HepG2 (cell line): ENCODE results near the gene ITPR1. TPM values are rescaled to one million over a fixed set of nuclear protein-coding genes. Genes with fewer than 3 reads are reported as not detected.

Experiments
- ATAC-seq: fragments of 200-7000 bp; cut with Tn5 transposase; 3 replicates; pipeline ENCODE4 v1.9.1; 2020; ENCODE audit warnings: mild to moderate bottlenecking, moderate library complexity
- BruUV-seq: library from RNA; stranded (reverse); fragments of 400-500 nt; replicated peaks from 2 replicates; lab custom pipeline; 2021; lab: Mats Ljungman, UMichigan
- CTCF ChIA-PET: fragments of 300-600 bp; formaldehyde crosslinking; extraction: SDS; loops from one replicate; lab custom pipeline; 2021; ENCODE audit warnings: low total read pairs, inconsistent platforms, low intra/inter-chr PET ratio; lab: Yijun Ruan, JAX
- POLR2A ChIA-PET: fragments of 350-600 bp; sonication (Branson Sonifier 250); formaldehyde crosslinking; loops from one replicate; lab custom pipeline; 2020; ENCODE audit warnings: antibody characterized with exemption, inconsistent platforms; lab: Yijun Ruan, JAX
- DNase-seq: peaks from one replicate; pipeline ENCODE4 v3.0.0-alpha.2; 2015; ENCODE audit warnings: low spot score
- FAIRE-seq: peaks from 3 replicates; lab custom pipeline; 2011; peaks lifted over from hg19 to GRCh38; lab: Jason Lieb, UNC
- H2AFZ ChIP-seq: one replicate; pipeline ENCODE4 v1.6.1; 2011; ENCODE audit warnings: low read length, inconsistent platforms
- H3K27ac ChIP-seq: fragments of 300-600 bp; 3 replicates; pipeline ENCODE4 v1.8.0; 2011; ENCODE audit warnings: mixed run types, mild to moderate bottlenecking, mixed read lengths, low read length, inconsistent platforms; ENCODE audit not compliant: insufficient read depth; ENCODE audit errors: extremely low read length
- H3K27me3 ChIP-seq, 2 experiments: fragments of 200-600 bp in 1 of 2; 2 replicates in 1 of 2; 3 replicates in 1 of 2; pipeline versions ENCODE4 v1.6.0 to v1.8.0; 2011; ENCODE audit warnings: low read length in 2 of 2, mild to moderate bottlenecking in 2 of 2, moderate library complexity in 2 of 2, inconsistent platforms in 1 of 2; ENCODE audit not compliant: insufficient read depth in 2 of 2, control insufficient read depth in 1 of 2
- H3K36me3 ChIP-seq, 2 experiments: fragments of 200-600 bp in 1 of 2; replicated peaks in 1 of 2; 2 replicates in 1 of 2; 3 replicates in 1 of 2; pipeline versions ENCODE4 v1.5.1 to v1.8.0; 2011; ENCODE audit warnings: low read length in 2 of 2, inconsistent platforms in 1 of 2; ENCODE audit not compliant: insufficient read depth in 2 of 2, control insufficient read depth in 1 of 2
- H3K4me1 ChIP-seq: 2 replicates; pipeline ENCODE4 v1.5.1; 2012; ENCODE audit warnings: low read length, inconsistent platforms; ENCODE audit not compliant: insufficient read depth
- H3K4me2 ChIP-seq: 2 replicates; pipeline ENCODE4 v1.6.0; 2011; ENCODE audit warnings: low read depth, low read length, inconsistent platforms
- H3K4me3 ChIP-seq, 3 experiments: fragments of 200-600 bp in 1 of 3; sonication (generic), shearing (Covaris generic) in 1 of 3; replicated peaks in 1 of 3; 2 replicates each; pipeline ENCODE4 v1.5.1; 2011 to 2016; ENCODE audit warnings: low read length in 3 of 3, inconsistent platforms in 2 of 3, low read depth in 2 of 3, mild to moderate bottlenecking in 2 of 3, control low read depth in 1 of 3, mixed read lengths in 1 of 3; ENCODE audit not compliant: insufficient read depth in 1 of 3
- H3K79me2 ChIP-seq: one replicate; pipeline ENCODE4 v1.6.1; 2011; ENCODE audit warnings: low read length, inconsistent platforms; ENCODE audit not compliant: insufficient read depth
- H3K9ac ChIP-seq: 2 replicates; pipeline ENCODE4 v1.6.0; 2011; ENCODE audit warnings: mild to moderate bottlenecking, low read depth, low read length, inconsistent platforms; ENCODE audit not compliant: insufficient read depth
- H3K9me3 ChIP-seq: 2 replicates; pipeline ENCODE4 v1.5.1; 2012; ENCODE audit warnings: mild to moderate bottlenecking, low read length
- H4K20me1 ChIP-seq: 2 replicates; pipeline ENCODE4 v1.6.0; 2011; ENCODE audit warnings: inconsistent platforms, mild to moderate bottlenecking, low read length, moderate library complexity; ENCODE audit not compliant: insufficient read depth
- ARID2 ChIP-seq: sonication (generic); formaldehyde crosslinking; IDR thresholded peaks from 2 replicates; pipeline ENCODE4 v1.8.1; 2022; ENCODE audit warnings: mild to moderate bottlenecking, missing genetic modification reagents, borderline replicate concordance
- CREM ChIP-seq, 2 experiments: sonication (generic) in 1 of 2; formaldehyde crosslinking in 1 of 2; IDR thresholded peaks; 2 replicates each; pipeline versions ENCODE4 v1.4.0 to v1.6.1; 2016 to 2020; ENCODE audit warnings: antibody characterized with exemption in 1 of 2, mild to moderate bottlenecking in 1 of 2, missing genetic modification reagents in 1 of 2
- MBNL3 ChIP-seq: fragments of 250-450 bp; sonication (Bioruptor Pico); conservative IDR thresholded peaks from 2 replicates; pipeline ENCODE4 v1.8.0; 2022; ENCODE audit warnings: mild to moderate bottlenecking, inconsistent platforms
- NFATC3 ChIP-seq: sonication (generic); formaldehyde crosslinking; IDR thresholded peaks from 2 replicates; pipeline ENCODE4 v1.5.1; 2020; ENCODE audit warnings: mild to moderate bottlenecking, missing genetic modification reagents
- RFXANK ChIP-seq: IDR thresholded peaks from 2 replicates; pipeline ENCODE4 v1.6.1; 2016
- SALL1 ChIP-seq: sonication (generic); formaldehyde crosslinking; IDR thresholded peaks from 2 replicates; pipeline ENCODE4 v1.8.0; 2022; ENCODE audit warnings: mild to moderate bottlenecking, missing genetic modification reagents
- SUZ12 ChIP-seq: fragments of 150-350 bp; IDR thresholded peaks from 2 replicates; pipeline ENCODE4 v1.6.1; 2014; ENCODE audit warnings: low read depth, low read length
- TEAD2 ChIP-seq: sonication (generic); formaldehyde crosslinking; IDR thresholded peaks from 2 replicates; pipeline ENCODE4 v1.9.0; 2021; ENCODE audit warnings: missing genetic modification reagents
- THAP7 ChIP-seq: sonication (generic); formaldehyde crosslinking; IDR thresholded peaks from 2 replicates; pipeline ENCODE4 v1.8.1; 2023; ENCODE audit warnings: mild to moderate bottlenecking, missing genetic modification reagents
- ZBTB21 ChIP-seq: sonication (generic); formaldehyde crosslinking; IDR thresholded peaks from 2 replicates; pipeline ENCODE4 v1.4.0; 2020; ENCODE audit warnings: missing genetic modification reagents
- ZBTB26 ChIP-seq: IDR thresholded peaks from 2 replicates; pipeline ENCODE4 v1.6.1; 2016; ENCODE audit warnings: missing compliant biosample characterization, missing genetic modification reagents, borderline replicate concordance
- ZNF207 ChIP-seq: fragments of 450-650 bp; IDR thresholded peaks from 2 replicates; pipeline ENCODE4 v1.6.1; 2016; ENCODE audit warnings: antibody characterized with exemption, borderline replicate concordance
- ZNF510 ChIP-seq: sonication (generic); formaldehyde crosslinking; IDR thresholded peaks from 2 replicates; pipeline ENCODE4 v1.4.0; 2020; ENCODE audit warnings: low read depth, mild to moderate bottlenecking, missing genetic modification reagents
- ZNF777 ChIP-seq: sonication (generic); formaldehyde crosslinking; IDR thresholded peaks from 2 replicates; pipeline ENCODE4 v1.4.0; 2020; ENCODE audit warnings: missing genetic modification reagents
- ZSCAN21 ChIP-seq: sonication (generic); formaldehyde crosslinking; IDR thresholded peaks from 2 replicates; pipeline ENCODE4 v1.8.0; 2022; ENCODE audit warnings: mild to moderate bottlenecking, missing genetic modification reagents, moderate library complexity, borderline replicate concordance
- WGBS: methylation state at CpG from one replicate; pipeline ENCODE4 v1.1.6; 2017; ENCODE audit warnings: low lambda C conversion rate; 5-methylcytosine and 5-hydroxymethylcytosine counted together
- in situ Hi-C: cut with HindIII; loops from 2 replicates; pipeline ENCODE4 v1.10.0; 2017; ENCODE audit warnings: low pct_unique_long_range_greater_than_20kb; ENCODE audit not compliant: extremely low pct_ligation_motif_present
- intact Hi-C: fragments of 100-400 bp; cut with micrococcal nuclease; formaldehyde crosslinking; loops from one replicate; pipeline ENCODE4 v1.10.0; 2022; ENCODE audit not compliant: unreplicated experiment
- polyA plus RNA-seq, 8 experiments: library from polyadenylated mRNA; depleted of rRNA in 3 of 8; stranded (reverse) in 7 of 8; unstranded in 1 of 8; fragments of >200 nt; fragmentation: Illumina TruSeq in 4 of 8; extraction: Trizol in 4 of 8; gene quantifications; 2 replicates each; pipeline versions ENCODE4 v1.2.1 to v1.2.3, GENCODE V29; 2011 to 2016; ENCODE audit warnings: low read depth in 4 of 8, missing spikeins in 1 of 8, mixed read lengths in 1 of 8; ENCODE audit not compliant: insufficient read depth in 1 of 8
- total RNA-seq, 5 experiments: library from RNA; depleted of rRNA; stranded (reverse); fragments of >200 nt; fragmentation: Illumina TruSeq; extraction: Trizol; gene quantifications; 2 replicates each; pipeline ENCODE4 v1.2.3, GENCODE V29; 2016; ENCODE audit warnings: low read depth in 1 of 5

ITPR1 gene
- total and polyA plus RNA-seq, 2 of the 13 experiments (the other 11 are each of a cell fraction or from before 2014, with no cell fraction given): 10.0 to 11.4 TPM

GRCh38 chr3:4517643-4518311 is 24.6 kb downstream of the ITPR1 start:
- Histone ChIP-seq H3K9me3 (no peaks in the 10 kb centered on the region), H4K20me1 (no peaks in the 10 kb centered on the region), H3K27me3 (no peaks in the 10 kb centered on the region), H3K4me3 (no peak overlapping the region)
- DNase-seq: no peak
- POLR2A ChIA-PET: no interaction called here
- intact Hi-C loops: no loop called here
- TF ChIP-seq SUZ12: no peak
- TF ChIP-seq, all 625 proteins: peak for 0
- no peak overlapping the region for H3K27ac ChIP-seq
- CTCF ChIA-PET: no interaction called here
- FAIRE-seq: no peak
- H3K36me3 ChIP-seq: peaks cover 5 to 7% of the 10 kb centered on the region in 2 experiments; a peak in 4 of 5 replicates
- no peaks in the 10 kb centered on the region for H3K79me2 ChIP-seq
- no TSS peak for BruUV-seq
- no peak overlapping the region for H3K4me2 ChIP-seq
- WGBS: 63% methylated on average over 3 of the region's 3 CpGs
- no peak overlapping the region for H2AFZ ChIP-seq
- H3K4me1 ChIP-seq: peaks cover 16% of the 10 kb centered on the region
- in situ Hi-C loops: no loop called here
- no peak for ATAC-seq
- H3K9ac ChIP-seq: no peak overlapping the region

GRCh38 chr3:4520033-4520816 is 27.1 kb downstream of the ITPR1 start:
- H3K4me2 ChIP-seq: no peak overlapping the region
- no peaks in the 10 kb centered on the region for H3K9me3 ChIP-seq
- H2AFZ ChIP-seq: no peak overlapping the region
- ATAC-seq (no peak), DNase-seq (no peak), FAIRE-seq (no peak)
- no peaks in the 10 kb centered on the region for H3K27me3 ChIP-seq
- WGBS: 95% methylated on average over 5 of the region's 5 CpGs
- no peak overlapping the region for H3K9ac ChIP-seq
- POLR2A ChIA-PET: no interaction called here
- intact Hi-C loops (no loop called here), in situ Hi-C loops (no loop called here)
- H4K20me1 ChIP-seq: no peaks in the 10 kb centered on the region
- no peak overlapping the region for H3K4me3 ChIP-seq
- peaks cover 5 to 7% of the 10 kb centered on the region in 2 experiments; a peak in 4 of 5 replicates for H3K36me3 ChIP-seq
- no TSS peak for BruUV-seq
- no peaks in the 10 kb centered on the region for H3K79me2 ChIP-seq
- no peaks in the 10 kb centered on the region for H3K4me1 ChIP-seq
- no peak overlapping the region for H3K27ac ChIP-seq
- CTCF ChIA-PET: no interaction called here
- TF ChIP-seq MBNL3: no peak
- TF ChIP-seq ARID2 (CRISPR knock-in tag): no peak
- TF ChIP-seq CREM (IDR thresholded peaks at IDR 0.05): no peak
- TF ChIP-seq CREM (CRISPR knock-in tag; IDR thresholded peaks at IDR 0.05): no peak
- no peak for TF ChIP-seq ZNF777
- TF ChIP-seq RFXANK (CRISPR knock-in tag): no peak
- no peak for TF ChIP-seq ZNF510 (CRISPR knock-in tag)
- no peak for TF ChIP-seq SALL1 (CRISPR knock-in tag)
- no peak for TF ChIP-seq ZBTB21
- TF ChIP-seq THAP7 (CRISPR knock-in tag): no peak
- no peak for TF ChIP-seq ZNF207
- TF ChIP-seq ZBTB26 (CRISPR knock-in tag): no peak
- TF ChIP-seq NFATC3 (CRISPR knock-in tag): no peak
- no peak for TF ChIP-seq TEAD2 (CRISPR knock-in tag)
- no peak for TF ChIP-seq ZSCAN21 (CRISPR knock-in tag)
